Thyroid gland (tissue), 4 donors: ENCODE results near the gene TMEM120B.
A peak's percentile ranks its signal among the peaks of the same experiment; 100 is the strongest.

Source experiments
- CTCF ChIP-seq, 6 experiments: fragments of 200-600 bp in 3 of 6; fragments of 450-650 bp in 3 of 6; sonication (generic) in 3 of 6; IDR thresholded peaks; one replicate each; pipeline ENCODE4 v1.5.1; 2016 to 2019; ENCODE audit warnings: antibody characterized with exemption in 6 of 6, mild to moderate bottlenecking in 2 of 6, inconsistent platforms in 1 of 6, moderate library complexity in 1 of 6
- POLR2A ChIP-seq, 2 donors: fragments of 450-650 bp; IDR thresholded peaks; one replicate each; pipeline ENCODE4 v1.6.1; 2017; ENCODE audit warnings: antibody characterized with exemption in 2 of 2, mild to moderate bottlenecking in 2 of 2, moderate library complexity in 1 of 2

DNA sequence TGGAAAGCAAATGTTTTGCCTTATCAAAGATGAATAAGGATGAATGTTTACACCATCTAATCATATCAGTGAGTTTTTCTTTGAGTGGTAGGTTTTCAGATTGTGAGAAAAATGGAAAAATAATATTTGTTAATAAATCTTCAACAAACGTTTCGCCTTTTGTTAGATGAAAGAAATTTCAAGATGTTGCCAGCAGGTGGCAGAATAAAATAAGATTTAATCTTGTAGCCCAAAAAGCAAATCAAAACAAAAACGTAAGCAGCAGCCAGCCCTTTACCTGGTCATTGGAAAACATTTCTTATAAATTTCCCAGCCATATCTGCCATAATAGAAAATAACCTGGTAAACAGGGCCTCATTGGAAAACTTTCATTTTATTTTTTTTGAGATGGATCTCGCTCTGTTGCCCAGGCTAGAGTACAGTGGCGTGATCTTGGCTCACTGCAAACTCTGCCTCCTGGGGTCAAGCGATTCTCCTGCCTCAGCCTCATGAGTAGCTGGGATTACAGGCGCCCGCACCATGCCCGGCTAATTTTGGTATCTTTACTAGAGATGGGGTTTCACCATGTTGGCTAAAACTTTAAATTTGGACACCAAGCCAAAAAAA lies 15.4 kb upstream of the TMEM120B start:
- TF ChIP-seq CTCF (IDR thresholded peaks at IDR 0.05), result peak in 5 of 6 experiments; percentile 17 to 83 (median 49)
- no peak for TF ChIP-seq POLR2A (IDR thresholded peaks at IDR 0.05)
